ENCODE results near the gene PTPRN2.

- TF ChIP-seq CTCF (IDR thresholded peaks at IDR 0.05) (no peak), POLR2A (IDR thresholded peaks at IDR 0.05) (no peak)
Observed at GRCh38 chr7:158063850-158064610, 523.6 kb downstream of the PTPRN2 start.
